Measurements from ENCODE around the gene CCDC136.

Gene CCDC136

GRCh38 chr7:128846781-128847444, 55.1 kb downstream of the CCDC136 start:
- no peak for DNase-seq

DNA sequence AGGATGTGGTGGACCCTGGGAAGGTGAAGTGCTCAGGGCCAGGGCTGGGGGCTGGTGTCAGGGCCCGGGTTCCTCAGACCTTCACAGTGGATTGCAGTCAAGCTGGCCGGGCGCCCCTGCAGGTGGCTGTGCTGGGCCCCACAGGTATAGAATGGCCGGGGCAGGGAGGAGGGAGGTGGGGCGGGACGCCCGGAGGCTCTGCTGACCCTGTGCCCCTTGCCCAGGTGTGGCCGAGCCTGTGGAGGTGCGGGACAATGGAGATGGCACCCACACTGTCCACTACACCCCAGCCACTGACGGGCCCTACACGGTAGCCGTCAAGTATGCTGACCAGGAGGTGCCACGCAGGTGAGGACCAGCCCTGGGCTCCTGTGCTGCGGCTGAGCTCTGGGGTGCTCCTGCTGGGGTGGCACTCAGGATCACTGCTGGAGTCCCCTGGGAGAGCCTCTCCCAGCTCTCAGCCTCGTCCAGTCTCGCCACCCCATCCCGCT, 56.0 kb downstream of the CCDC136 start:
- no peak for DNase-seq

DNA sequence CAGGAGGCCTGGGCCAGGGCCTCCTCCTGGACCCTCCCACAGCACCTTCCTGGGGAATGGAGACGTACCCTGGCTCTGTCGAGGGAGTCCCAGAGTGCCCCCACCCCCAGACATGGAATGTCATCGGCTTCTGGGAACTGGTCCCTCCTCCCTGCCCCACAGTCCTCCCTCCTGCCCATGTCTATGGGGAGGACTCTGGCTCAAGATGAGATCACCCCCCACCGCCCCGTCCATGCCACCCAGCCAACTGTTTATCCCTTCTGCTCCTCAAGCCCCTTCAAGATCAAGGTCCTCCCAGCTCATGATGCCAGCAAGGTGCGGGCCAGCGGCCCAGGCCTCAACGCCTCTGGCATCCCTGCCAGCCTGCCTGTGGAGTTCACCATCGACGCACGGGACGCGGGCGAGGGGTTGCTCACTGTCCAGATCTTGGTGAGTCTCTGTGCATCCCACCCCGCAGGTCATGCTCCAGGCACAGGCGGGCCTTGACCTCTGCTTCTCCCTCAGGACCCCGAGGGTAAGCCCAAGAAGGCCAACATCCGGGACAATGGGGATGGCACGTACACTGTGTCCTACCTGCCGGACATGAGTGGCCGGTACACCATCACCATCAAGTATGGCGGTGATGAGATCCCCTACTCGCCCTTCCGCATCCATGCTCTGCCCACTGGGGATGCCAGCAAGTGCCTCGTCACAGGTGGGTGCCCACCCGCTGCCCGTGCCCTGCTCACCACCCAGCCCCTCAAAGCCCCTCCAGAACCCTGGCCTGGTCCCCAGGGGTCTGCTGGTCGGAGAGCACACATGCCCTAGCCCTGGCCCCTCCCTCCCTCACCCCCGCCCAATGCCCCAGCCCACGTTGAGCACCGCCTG, 56.8 kb downstream of the CCDC136 start:
- DNase-seq: no peak

DNA sequence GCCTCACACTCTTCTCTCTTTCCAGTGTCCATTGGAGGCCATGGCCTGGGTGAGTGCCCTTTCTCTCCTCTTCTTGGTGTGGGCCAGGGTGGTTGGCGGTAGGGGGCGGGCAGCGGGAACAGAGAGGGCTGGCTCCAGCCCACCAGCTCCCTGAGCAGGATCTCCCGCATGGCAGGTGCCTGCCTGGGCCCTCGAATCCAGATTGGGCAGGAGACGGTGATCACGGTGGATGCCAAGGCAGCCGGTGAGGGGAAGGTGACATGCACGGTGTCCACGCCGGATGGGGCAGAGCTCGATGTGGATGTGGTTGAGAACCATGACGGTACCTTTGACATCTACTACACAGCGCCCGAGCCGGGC, 57.4 kb downstream of the CCDC136 start:
- DNase-seq: no peak

DNA sequence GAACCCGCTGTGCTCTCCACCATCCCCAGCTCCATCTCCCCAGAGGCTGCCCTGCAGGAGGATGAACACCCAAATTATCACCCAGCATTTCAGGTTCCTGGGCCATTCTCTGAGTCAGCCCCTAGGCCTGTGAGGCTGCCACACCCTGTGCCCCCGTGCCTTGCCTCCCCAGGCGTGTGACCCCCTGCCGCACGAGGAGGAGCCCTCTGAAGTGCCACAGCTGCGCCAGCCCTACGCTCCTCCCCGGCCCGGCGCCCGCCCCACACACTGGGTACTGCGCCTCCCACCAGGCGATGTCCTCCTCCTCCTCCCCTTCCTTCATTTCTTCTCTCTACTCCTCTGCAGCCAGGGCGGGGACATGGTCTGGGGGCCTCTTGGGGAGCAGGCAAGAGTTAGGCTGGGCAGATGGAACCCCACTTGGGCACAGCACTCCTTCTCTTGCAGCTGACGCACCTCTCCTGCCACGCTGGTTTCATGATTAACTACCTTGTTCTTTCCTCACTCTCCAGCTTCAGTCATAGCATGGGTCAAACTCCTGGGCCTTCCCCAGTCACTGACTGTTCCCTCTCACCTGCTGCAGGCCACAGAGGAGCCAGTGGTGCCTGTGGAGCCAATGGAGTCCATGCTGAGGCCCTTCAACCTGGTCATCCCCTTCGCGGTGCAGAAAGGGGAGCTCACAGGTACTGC, 58.2 kb downstream of the CCDC136 start:
- DNase-seq: no peak

DNA sequence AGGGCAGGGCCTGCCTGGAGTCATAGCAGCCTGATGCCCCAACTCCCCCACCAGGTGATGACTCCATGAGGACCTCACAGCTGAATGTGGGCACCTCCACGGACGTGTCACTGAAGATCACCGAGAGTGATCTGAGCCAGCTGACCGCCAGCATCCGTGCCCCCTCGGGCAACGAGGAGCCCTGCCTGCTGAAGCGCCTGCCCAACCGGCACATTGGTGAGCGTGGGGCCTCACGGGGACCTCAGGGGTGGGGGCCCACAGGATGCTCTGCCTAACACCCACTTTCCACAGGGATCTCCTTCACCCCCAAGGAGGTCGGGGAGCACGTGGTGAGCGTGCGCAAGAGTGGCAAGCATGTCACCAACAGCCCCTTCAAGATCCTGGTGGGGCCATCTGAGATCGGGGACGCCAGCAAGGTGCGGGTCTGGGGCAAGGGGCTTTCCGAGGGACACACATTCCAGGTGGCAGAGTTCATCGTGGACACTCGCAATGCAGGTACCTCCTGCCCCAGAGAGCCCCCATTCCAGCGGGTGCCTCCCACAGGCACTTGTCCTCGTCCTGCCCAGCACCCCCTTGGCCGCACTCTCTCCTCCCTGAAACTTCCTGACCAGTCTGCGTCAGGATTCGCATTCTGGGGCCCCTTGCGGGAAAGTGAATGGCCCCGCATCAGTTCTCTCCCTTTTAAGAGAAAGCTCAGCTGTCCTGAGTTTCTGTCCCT, 60.9 kb downstream of the CCDC136 start:
- DNase-seq: no peak

GRCh38 chr7:128853799-128854198, 62.0 kb downstream of the CCDC136 start:
- DNase-seq: no peak

DNA sequence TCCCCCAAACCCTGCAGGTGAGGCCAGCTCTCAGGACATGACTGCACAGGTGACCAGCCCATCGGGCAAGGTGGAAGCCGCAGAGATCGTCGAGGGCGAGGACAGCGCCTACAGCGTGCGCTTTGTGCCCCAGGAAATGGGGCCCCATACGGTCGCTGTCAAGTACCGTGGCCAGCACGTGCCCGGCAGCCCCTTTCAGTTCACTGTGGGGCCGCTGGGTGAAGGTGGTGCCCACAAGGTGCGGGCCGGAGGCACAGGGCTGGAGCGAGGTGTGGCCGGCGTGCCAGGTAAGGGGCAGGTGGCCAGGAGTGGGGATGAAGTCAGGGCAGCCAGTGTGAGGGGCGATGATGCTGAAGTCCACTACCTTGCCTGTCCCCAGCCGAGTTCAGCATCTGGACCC, 62.6 kb downstream of the CCDC136 start:
- DNase-seq: no peak

- no peak for DNase-seq
These were observed 63.8 kb downstream of the CCDC136 start for GRCh38 chr7:128855559-128855958.

- no peak for DNase-seq
These were observed 64.4 kb downstream of the CCDC136 start for GRCh38 chr7:128856001-128856718.

- DNase-seq: no peak
These were observed 66.8 kb downstream of the CCDC136 start for GRCh38 chr7:128858380-128859231.

DNA sequence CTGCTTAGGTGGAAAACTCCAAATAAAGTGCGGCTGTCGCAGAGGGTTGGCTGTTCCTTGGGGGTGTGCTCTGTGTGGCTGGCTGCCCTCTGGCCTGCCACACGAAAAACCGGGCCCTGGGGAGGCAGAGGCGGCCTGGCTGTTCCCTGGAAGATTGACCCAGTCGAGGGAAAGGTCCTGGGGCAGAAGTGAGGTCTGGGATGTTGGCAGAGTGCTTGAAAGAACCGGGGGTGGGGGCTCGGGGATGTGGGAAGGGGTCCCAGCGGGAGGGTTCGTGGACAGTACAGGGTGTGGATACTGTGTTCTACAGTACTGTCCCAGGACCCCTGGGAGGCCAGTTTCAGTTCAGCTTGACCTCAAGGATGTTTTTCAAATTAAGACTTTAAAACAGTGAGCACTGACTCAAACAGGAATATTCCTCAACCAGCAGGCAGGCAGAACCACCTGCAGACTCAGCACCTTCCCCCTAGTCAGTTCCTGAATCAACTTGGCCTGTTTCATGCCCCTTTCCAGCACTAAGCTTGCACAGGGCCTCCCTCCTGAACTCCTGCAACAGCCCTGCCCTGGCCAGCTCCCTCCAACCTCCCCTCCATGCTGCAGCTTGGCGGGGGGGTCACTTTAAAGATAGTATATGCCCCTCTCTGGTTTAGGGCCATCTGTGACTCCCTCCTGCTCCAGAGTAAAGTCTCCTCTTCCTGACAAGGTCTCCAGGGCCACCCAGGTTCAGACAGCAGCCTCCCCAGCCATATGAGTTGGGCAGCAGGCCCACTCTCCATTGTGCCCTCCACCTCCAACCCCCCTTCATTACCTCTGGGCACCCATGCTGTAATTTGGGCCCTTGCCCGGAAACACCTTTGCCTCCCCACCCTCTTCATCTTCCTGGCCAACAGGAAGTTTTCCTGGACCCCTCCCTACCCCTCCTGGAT, 67.7 kb downstream of the CCDC136 start:
- no peak for DNase-seq

GRCh38 chr7:128860158-128861073, 68.6 kb downstream of the CCDC136 start:
- no peak for DNase-seq

GRCh38 chr7:128861957-128862570, 70.3 kb downstream of the CCDC136 start:
- DNase-seq: no peak

- peak; percentile 97 to 98 for DNase-seq
These were observed 71.0 kb downstream of the CCDC136 start, which contains the start of gene ATP6V1F for GRCh38 chr7:128862571-128863432. ATP6V1F (plus strand) TSS chr7:128862856; CDS start chr7:128862905, 49 bp downstream.

- peak in 1 of 2 experiments; percentile 16 for DNase-seq
These were observed 71.7 kb downstream of the CCDC136 start for GRCh38 chr7:128863433-128863989.

GRCh38 chr7:128865303-128865702, 73.5 kb downstream of the CCDC136 start:
- no peak for DNase-seq
